ENCODE measurements around the gene POLR1G.
"Not testable (repeated sequence)": the region's sequence is repeated elsewhere in the genome, so short reads cannot be mapped to it uniquely, and the experiment has no call there.

POLR1G gene

DNA sequence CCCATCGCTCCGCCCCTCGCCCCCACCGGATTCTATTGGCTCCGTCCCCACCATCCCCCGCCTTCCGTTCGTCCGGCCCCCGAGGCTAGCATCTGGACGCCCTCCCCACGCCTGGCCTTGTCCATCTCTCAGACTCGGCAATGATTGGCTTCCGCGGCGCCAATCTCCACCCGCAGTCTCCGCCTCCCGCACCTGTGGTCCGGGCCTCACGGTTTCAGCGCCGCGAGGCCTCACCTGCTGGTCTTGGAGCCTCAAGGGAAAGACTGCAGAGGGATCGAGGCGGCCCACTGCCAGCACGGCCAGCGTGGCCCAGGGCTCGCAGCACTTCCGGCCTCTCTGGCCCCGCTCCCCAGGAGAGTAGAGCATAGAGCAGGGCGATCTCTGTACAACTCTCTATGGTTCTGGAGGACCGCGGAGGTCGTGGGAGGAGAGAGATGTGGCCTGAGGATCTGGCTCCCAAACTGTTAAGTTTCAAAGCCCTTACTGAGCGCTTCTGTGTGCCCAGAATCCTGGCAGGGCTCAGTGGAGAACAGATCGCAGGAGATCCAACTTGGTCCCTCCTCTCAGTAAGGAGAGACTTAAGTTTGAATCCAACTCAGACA lies 17.2 kb downstream of the POLR1G start, which contains the start of gene ERCC1:
Gene ERCC1 (minus strand): TSS at position 329 of the 602 bp plus-strand sequence. CDS start 543 bp downstream, outside the sequence.
- Mint-ChIP-seq H3K9me3 (ENCODE audit: low read depth) (no peaks in the 10 kb centered on the region), H3K27ac (peak within 1 kb of the TSS; percentile 92), H3K4me1 (ENCODE audit: low read depth) (peaks cover 51% of the 10 kb centered on the region), H3K4me3 (peak within 1 kb of the TSS; percentile 93), H3K27me3 (no peaks in the 10 kb centered on the region), H3K36me3 (peaks cover 4% of the 10 kb centered on the region)

- Mint-ChIP-seq H3K9me3 (ENCODE audit: low read depth) (no peaks in the 10 kb centered on the region), H3K27ac (peak overlapping the region; percentile 92), H3K27me3 (no peaks in the 10 kb centered on the region), H3K4me1 (ENCODE audit: low read depth) (peaks cover 44% of the 10 kb centered on the region), H3K36me3 (peaks cover 4% of the 10 kb centered on the region), H3K4me3 (peak overlapping the region; percentile 93)
Observed at GRCh38 chr19:45424191-45425058, 18.0 kb downstream of the POLR1G start.

DNA sequence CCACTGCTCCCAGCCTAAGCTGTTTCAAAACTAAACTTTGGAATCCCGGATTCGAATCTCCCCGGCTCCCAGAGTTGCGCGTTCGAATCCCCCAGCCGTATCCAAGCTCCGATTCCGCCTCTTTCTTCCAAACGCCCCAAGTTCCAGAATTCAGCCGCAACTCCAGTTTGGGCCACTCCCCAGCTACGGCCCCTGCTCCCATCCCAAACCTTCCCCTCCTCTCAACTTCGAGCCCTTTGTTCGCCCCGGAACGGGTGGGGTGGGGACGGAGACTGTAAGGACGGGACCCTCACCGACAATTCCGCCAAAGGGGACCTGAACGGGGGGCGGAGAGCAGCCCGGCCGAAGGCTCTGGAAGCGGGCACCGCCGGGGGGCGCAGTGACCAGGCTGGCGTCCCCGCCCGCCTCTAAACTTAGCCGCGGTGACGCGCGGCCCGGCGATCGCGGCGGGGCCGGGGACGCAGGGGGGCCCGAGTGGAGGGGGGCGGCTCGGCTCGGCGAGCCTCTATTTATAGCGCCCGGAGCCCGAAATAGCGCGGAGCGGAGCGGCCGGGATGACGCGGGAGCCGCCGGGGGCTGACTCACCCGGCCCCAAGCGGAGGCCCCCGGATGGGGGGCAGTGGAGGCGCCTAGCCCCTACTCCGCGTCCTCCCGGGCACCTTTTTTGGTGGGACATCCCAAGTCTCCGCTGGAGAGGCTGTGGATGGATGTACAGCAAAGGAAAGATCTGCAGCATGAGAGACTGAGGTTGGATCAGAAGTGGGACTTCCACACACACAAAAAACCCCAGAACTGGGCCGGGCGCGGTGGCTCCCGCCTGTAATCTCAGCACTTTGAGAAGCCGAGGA lies 22.2 kb downstream of the POLR1G start:
- Mint-ChIP-seq H3K9me3 (ENCODE audit: low read depth) (no peaks in the 10 kb centered on the region), H3K4me3 (peak overlapping the region; percentile 76), H3K4me1 (ENCODE audit: low read depth) (peaks cover 21% of the 10 kb centered on the region), H3K27ac (no peak overlapping the region), H3K36me3 (no peaks in the 10 kb centered on the region), H3K27me3 (no peaks in the 10 kb centered on the region)

GRCh38 chr19:45429896-45430295 lies 23.5 kb downstream of the POLR1G start:
- not testable (repeated sequence) for H3K36me3 Mint-ChIP-seq; H3K4me3 Mint-ChIP-seq; H3K4me1 Mint-ChIP-seq (ENCODE audit: low read depth); H3K27me3 Mint-ChIP-seq; H3K9me3 Mint-ChIP-seq (ENCODE audit: low read depth); H3K27ac Mint-ChIP-seq

GRCh38 chr19:45431008-45431407 lies 24.6 kb downstream of the POLR1G start:
- H3K4me3 Mint-ChIP-seq; H3K27ac Mint-ChIP-seq; H3K9me3 Mint-ChIP-seq (ENCODE audit: low read depth); H3K4me1 Mint-ChIP-seq (ENCODE audit: low read depth); H3K27me3 Mint-ChIP-seq; H3K36me3 Mint-ChIP-seq: not testable (repeated sequence)

GRCh38 chr19:45432543-45432942 lies 26.1 kb downstream of the POLR1G start:
- H3K4me1 Mint-ChIP-seq (ENCODE audit: low read depth); H3K4me3 Mint-ChIP-seq; H3K27me3 Mint-ChIP-seq; H3K9me3 Mint-ChIP-seq (ENCODE audit: low read depth); H3K27ac Mint-ChIP-seq; H3K36me3 Mint-ChIP-seq: not testable (repeated sequence)

GRCh38 chr19:45437328-45437727 lies 30.9 kb downstream of the POLR1G start:
- Mint-ChIP-seq H3K4me1 (ENCODE audit: low read depth) (peaks cover 14% of the 10 kb centered on the region), H3K9me3 (ENCODE audit: low read depth) (no peaks in the 10 kb centered on the region), H3K27ac (no peak overlapping the region), H3K36me3 (no peaks in the 10 kb centered on the region), H3K4me3 (no peak overlapping the region), H3K27me3 (no peaks in the 10 kb centered on the region)

DNA sequence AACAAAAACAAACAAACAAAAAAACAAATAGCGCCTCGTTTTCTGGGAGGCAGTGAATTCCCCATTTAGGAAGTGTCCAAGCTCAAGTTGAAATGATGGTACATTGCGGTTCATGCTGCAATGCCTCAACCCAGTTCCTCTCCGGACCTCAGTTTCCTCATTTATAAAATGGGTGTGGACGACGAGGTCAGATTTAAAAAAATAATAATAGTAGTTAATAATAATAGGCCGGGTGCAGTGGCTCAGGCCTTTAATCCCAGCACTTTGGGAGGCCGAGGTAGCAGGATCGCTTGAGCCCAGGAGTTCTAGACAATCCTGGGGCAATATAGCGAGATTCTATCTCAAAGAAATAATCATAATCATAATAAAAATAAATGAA lies 32.7 kb downstream of the POLR1G start:
- Mint-ChIP-seq H3K36me3 (no peaks in the 10 kb centered on the region), H3K9me3 (ENCODE audit: low read depth) (no peaks in the 10 kb centered on the region), H3K27ac (no peak overlapping the region), H3K4me3 (peak overlapping the region; percentile 32), H3K4me1 (ENCODE audit: low read depth) (peaks cover 26% of the 10 kb centered on the region), H3K27me3 (no peaks in the 10 kb centered on the region)

- peak overlapping the region; percentile 80 for H3K4me3 Mint-ChIP-seq
- peaks cover 29% of the 10 kb centered on the region for H3K4me1 Mint-ChIP-seq (ENCODE audit: low read depth)
- H3K9me3 Mint-ChIP-seq (ENCODE audit: low read depth): no peaks in the 10 kb centered on the region
- no peaks in the 10 kb centered on the region for H3K27me3 Mint-ChIP-seq
- H3K27ac Mint-ChIP-seq: no peak overlapping the region
- H3K36me3 Mint-ChIP-seq: no peaks in the 10 kb centered on the region
Observed at GRCh38 chr19:45439569-45440258, 33.3 kb downstream of the POLR1G start.

GRCh38 chr19:45440259-45440638 lies 33.8 kb downstream of the POLR1G start:
- H3K9me3 Mint-ChIP-seq (ENCODE audit: low read depth): no peaks in the 10 kb centered on the region
- H3K36me3 Mint-ChIP-seq: no peaks in the 10 kb centered on the region
- H3K27ac Mint-ChIP-seq: peak overlapping the region; percentile 61
- H3K4me3 Mint-ChIP-seq: peak overlapping the region; percentile 80
- no peaks in the 10 kb centered on the region for H3K27me3 Mint-ChIP-seq
- H3K4me1 Mint-ChIP-seq (ENCODE audit: low read depth): peaks cover 33% of the 10 kb centered on the region

DNA sequence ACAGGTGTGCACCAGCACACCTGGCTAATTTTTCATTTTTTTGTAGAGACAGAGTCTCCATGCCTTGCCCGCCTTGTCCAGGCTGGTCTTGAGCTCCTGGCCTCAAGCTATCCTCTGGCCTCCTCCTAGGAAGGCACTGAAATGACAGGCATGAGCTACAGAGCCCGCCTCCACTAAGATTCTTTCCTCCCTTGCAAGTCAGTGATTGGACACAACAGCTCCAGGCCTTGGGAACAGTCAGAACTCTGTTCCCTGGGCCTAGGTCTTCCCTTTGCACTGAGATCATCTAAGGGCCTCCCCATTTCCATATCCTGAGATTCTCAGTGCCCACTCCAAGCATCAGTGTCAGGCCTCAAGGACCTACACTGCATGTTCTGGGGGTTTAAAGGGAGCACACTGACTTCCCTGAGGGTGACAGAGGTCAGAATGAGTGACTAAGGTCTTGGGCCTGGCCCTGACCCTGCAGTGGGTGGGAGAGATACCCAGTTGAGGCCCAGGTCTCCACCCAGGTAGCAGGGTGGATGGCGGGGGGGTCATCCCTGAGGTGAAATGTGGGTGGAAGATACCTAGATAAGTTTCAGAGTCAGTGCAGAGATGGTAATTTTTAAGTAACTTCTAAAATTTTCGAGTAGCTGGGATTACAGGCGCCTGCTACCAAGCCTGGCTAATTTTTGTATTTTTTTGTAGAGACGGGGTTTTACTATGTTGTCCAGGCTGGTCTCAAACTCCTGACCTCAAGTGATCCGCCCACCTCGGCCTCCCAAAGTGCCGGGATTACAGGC lies 34.6 kb downstream of the POLR1G start:
- Mint-ChIP-seq H3K27me3 (no peaks in the 10 kb centered on the region), H3K4me1 (ENCODE audit: low read depth) (peaks cover 37% of the 10 kb centered on the region), H3K9me3 (ENCODE audit: low read depth) (no peaks in the 10 kb centered on the region), H3K36me3 (no peaks in the 10 kb centered on the region), H3K27ac (peak overlapping the region; percentile 61), H3K4me3 (peak overlapping the region; percentile 80)

GRCh38 chr19:45442408-45442777 lies 35.9 kb downstream of the POLR1G start:
- Mint-ChIP-seq H3K4me1 (ENCODE audit: low read depth) (peaks cover 42% of the 10 kb centered on the region), H3K27ac (no peak overlapping the region), H3K27me3 (no peaks in the 10 kb centered on the region), H3K36me3 (peaks cover under 1% of the 10 kb centered on the region), H3K4me3 (peak overlapping the region; percentile 88), H3K9me3 (ENCODE audit: low read depth) (no peaks in the 10 kb centered on the region)

DNA sequence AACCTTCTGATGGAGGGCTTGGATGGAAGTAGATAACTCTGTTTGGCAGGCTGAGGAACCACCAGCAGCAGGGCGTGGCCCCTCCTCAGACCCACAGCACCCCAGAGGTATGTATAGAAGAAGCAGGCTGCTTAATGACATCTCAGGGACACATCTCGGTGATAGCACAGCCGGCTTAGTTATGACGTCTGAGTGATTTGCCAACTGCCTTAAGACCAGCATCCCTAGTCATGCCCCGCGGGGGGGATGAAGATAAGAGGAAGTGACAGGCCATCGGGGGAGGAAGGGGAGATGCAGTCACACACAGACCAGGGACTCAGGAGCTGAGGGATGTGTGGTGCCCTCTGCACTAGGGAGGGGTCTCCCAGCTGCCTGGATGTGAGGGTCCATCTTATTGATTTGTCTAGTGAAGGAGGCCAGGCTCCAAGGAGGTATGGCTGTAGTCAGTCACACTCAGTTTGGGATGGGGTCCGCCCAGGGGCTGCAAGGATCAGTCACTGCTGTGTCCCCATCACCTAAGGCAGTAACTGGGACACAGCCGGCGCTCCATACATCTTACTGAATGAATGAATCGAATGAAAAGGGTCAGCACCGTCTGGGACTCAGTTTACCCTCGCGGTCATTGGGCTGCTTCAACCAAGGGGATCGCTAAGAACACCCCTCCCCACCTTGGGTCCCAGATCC lies 36.5 kb downstream of the POLR1G start:
- H3K9me3 Mint-ChIP-seq (ENCODE audit: low read depth): no peaks in the 10 kb centered on the region
- H3K27ac Mint-ChIP-seq: peak overlapping the region; percentile 66
- H3K36me3 Mint-ChIP-seq: peaks cover 2% of the 10 kb centered on the region
- peaks cover 45% of the 10 kb centered on the region for H3K4me1 Mint-ChIP-seq (ENCODE audit: low read depth)
- peak overlapping the region; percentile 88 for H3K4me3 Mint-ChIP-seq
- no peaks in the 10 kb centered on the region for H3K27me3 Mint-ChIP-seq
